ENCODE data around the gene GABRG3. TPM values are rescaled to one million over a fixed set of nuclear protein-coding genes. Genes with fewer than 3 reads are reported as not detected.

The GABRG3 gene
- total RNA-seq, 3 donors from 2014 or later = not detected

GRCh38 chr15:27223179-27223578 lies 252.2 kb downstream of the GABRG3 start:
- ATAC-seq (no peak), DNase-seq (no peak)
- Mint-ChIP-seq H3K36me3 (ENCODE audit: insufficient read depth) (no peaks in the 10 kb centered on the region), H3K27me3 (ENCODE audit: low read depth) (no peaks in the 10 kb centered on the region), H3K9me3 (peaks cover 10% of the 10 kb centered on the region), H3K4me3 (no peak overlapping the region), H3K4me1 (ENCODE audit: low read depth) (no peaks in the 10 kb centered on the region)

GRCh38 chr15:27231811-27232210 lies 260.8 kb downstream of the GABRG3 start:
- no peak overlapping the region for H3K4me3 Mint-ChIP-seq

GRCh38 chr15:27232876-27233275 lies 261.9 kb downstream of the GABRG3 start:
- Mint-ChIP-seq H3K36me3 (ENCODE audit: insufficient read depth) (no peaks in the 10 kb centered on the region), H3K9me3 (peaks cover 18% of the 10 kb centered on the region), H3K27me3 (ENCODE audit: low read depth) (no peaks in the 10 kb centered on the region), H3K4me3 (no peak overlapping the region), H3K4me1 (ENCODE audit: low read depth) (no peaks in the 10 kb centered on the region)
- ATAC-seq (no peak), DNase-seq (no peak)

More at GRCh38 chr15:27231811-27232210, 260.8 kb downstream of the GABRG3 start:
- no peaks in the 10 kb centered on the region for H3K27me3 Mint-ChIP-seq (ENCODE audit: low read depth)
- ATAC-seq (no peak), DNase-seq (no peak)
- no peaks in the 10 kb centered on the region for H3K4me1 Mint-ChIP-seq (ENCODE audit: low read depth)
- no peaks in the 10 kb centered on the region for H3K36me3 Mint-ChIP-seq (ENCODE audit: insufficient read depth)
- H3K9me3 Mint-ChIP-seq = peaks cover 14% of the 10 kb centered on the region

GRCh38 chr15:27234593-27234992 lies 263.6 kb downstream of the GABRG3 start:
- H3K4me3 Mint-ChIP-seq = no peak overlapping the region
- ATAC-seq = no peak
- peaks cover 19% of the 10 kb centered on the region for H3K9me3 Mint-ChIP-seq
- H3K4me1 Mint-ChIP-seq (ENCODE audit: low read depth) = no peaks in the 10 kb centered on the region
- H3K36me3 Mint-ChIP-seq (ENCODE audit: insufficient read depth) = no peaks in the 10 kb centered on the region
- no peak for DNase-seq
- no peaks in the 10 kb centered on the region for H3K27me3 Mint-ChIP-seq (ENCODE audit: low read depth)

GRCh38 chr15:27235161-27235560 lies 264.2 kb downstream of the GABRG3 start:
- H3K4me3 Mint-ChIP-seq = no peak overlapping the region
- DNase-seq (no peak), ATAC-seq (no peak)
- no peaks in the 10 kb centered on the region for H3K27me3 Mint-ChIP-seq (ENCODE audit: low read depth)
- H3K36me3 Mint-ChIP-seq (ENCODE audit: insufficient read depth) = no peaks in the 10 kb centered on the region
- H3K9me3 Mint-ChIP-seq = peaks cover 19% of the 10 kb centered on the region
- H3K4me1 Mint-ChIP-seq (ENCODE audit: low read depth) = no peaks in the 10 kb centered on the region

GRCh38 chr15:27235681-27236080 lies 264.7 kb downstream of the GABRG3 start:
- DNase-seq = no peak
- H3K27me3 Mint-ChIP-seq (ENCODE audit: low read depth) = no peaks in the 10 kb centered on the region
- no peaks in the 10 kb centered on the region for H3K4me1 Mint-ChIP-seq (ENCODE audit: low read depth)
- no peaks in the 10 kb centered on the region for H3K36me3 Mint-ChIP-seq (ENCODE audit: insufficient read depth)
- H3K4me3 Mint-ChIP-seq = no peak overlapping the region
- H3K9me3 Mint-ChIP-seq = peaks cover 19% of the 10 kb centered on the region
- no peak for ATAC-seq

- no peak overlapping the region for H3K4me3 Mint-ChIP-seq
- no peaks in the 10 kb centered on the region for H3K4me1 Mint-ChIP-seq (ENCODE audit: low read depth)
- ATAC-seq (no peak), DNase-seq (no peak)
- H3K9me3 Mint-ChIP-seq = peaks cover 19% of the 10 kb centered on the region
- no peaks in the 10 kb centered on the region for H3K36me3 Mint-ChIP-seq (ENCODE audit: insufficient read depth)
- H3K27me3 Mint-ChIP-seq (ENCODE audit: low read depth) = no peaks in the 10 kb centered on the region
Measured at GRCh38 chr15:27237319-27237939, 266.4 kb downstream of the GABRG3 start.

- H3K9me3 Mint-ChIP-seq = peaks cover 22% of the 10 kb centered on the region
- H3K4me1 Mint-ChIP-seq (ENCODE audit: low read depth) = no peaks in the 10 kb centered on the region
- no peak for DNase-seq
- no peak for ATAC-seq
- no peak overlapping the region for H3K4me3 Mint-ChIP-seq
- H3K36me3 Mint-ChIP-seq (ENCODE audit: insufficient read depth) = no peaks in the 10 kb centered on the region
- H3K27me3 Mint-ChIP-seq (ENCODE audit: low read depth) = no peaks in the 10 kb centered on the region
Measured at GRCh38 chr15:27238209-27238608, 267.2 kb downstream of the GABRG3 start.

- ATAC-seq (no peak), DNase-seq (no peak)
- H3K27me3 Mint-ChIP-seq (ENCODE audit: low read depth) = no peaks in the 10 kb centered on the region
- H3K9me3 Mint-ChIP-seq = peaks cover 23% of the 10 kb centered on the region
- no peak overlapping the region for H3K4me3 Mint-ChIP-seq
- no peaks in the 10 kb centered on the region for H3K36me3 Mint-ChIP-seq (ENCODE audit: insufficient read depth)
- no peaks in the 10 kb centered on the region for H3K4me1 Mint-ChIP-seq (ENCODE audit: low read depth)
Measured at GRCh38 chr15:27238707-27239423, 267.9 kb downstream of the GABRG3 start.

- Mint-ChIP-seq H3K4me3 (no peak overlapping the region), H3K9me3 (peaks cover 11% of the 10 kb centered on the region), H3K36me3 (ENCODE audit: insufficient read depth) (no peaks in the 10 kb centered on the region), H3K4me1 (ENCODE audit: low read depth) (no peaks in the 10 kb centered on the region), H3K27me3 (ENCODE audit: low read depth) (no peaks in the 10 kb centered on the region)
- DNase-seq (no peak), ATAC-seq (no peak)
Measured at GRCh38 chr15:27241943-27242342, 271.0 kb downstream of the GABRG3 start.

- DNase-seq (no peak), ATAC-seq (no peak)
- H3K4me3 Mint-ChIP-seq = no peak overlapping the region
- H3K27me3 Mint-ChIP-seq (ENCODE audit: low read depth) = no peaks in the 10 kb centered on the region
- H3K9me3 Mint-ChIP-seq = peaks cover 4% of the 10 kb centered on the region
- H3K36me3 Mint-ChIP-seq (ENCODE audit: insufficient read depth) = no peaks in the 10 kb centered on the region
- no peaks in the 10 kb centered on the region for H3K4me1 Mint-ChIP-seq (ENCODE audit: low read depth)
Measured at GRCh38 chr15:27244047-27244446, 273.1 kb downstream of the GABRG3 start.

- Mint-ChIP-seq H3K4me1 (ENCODE audit: low read depth) (no peaks in the 10 kb centered on the region), H3K4me3 (no peak overlapping the region), H3K27me3 (ENCODE audit: low read depth) (no peaks in the 10 kb centered on the region), H3K36me3 (ENCODE audit: insufficient read depth) (no peaks in the 10 kb centered on the region), H3K9me3 (peaks cover 1% of the 10 kb centered on the region)
- no peak for DNase-seq
- ATAC-seq = no peak
Measured at GRCh38 chr15:27248251-27248650, 277.3 kb downstream of the GABRG3 start.

- no peak for ATAC-seq
- H3K4me3 Mint-ChIP-seq = no peak overlapping the region
- H3K9me3 Mint-ChIP-seq = no peaks in the 10 kb centered on the region
- H3K27me3 Mint-ChIP-seq (ENCODE audit: low read depth) = no peaks in the 10 kb centered on the region
- H3K4me1 Mint-ChIP-seq (ENCODE audit: low read depth) = no peaks in the 10 kb centered on the region
- no peak for DNase-seq
- H3K36me3 Mint-ChIP-seq (ENCODE audit: insufficient read depth) = no peaks in the 10 kb centered on the region
Measured at GRCh38 chr15:27249046-27249759, 278.2 kb downstream of the GABRG3 start.

- Mint-ChIP-seq H3K4me3 (no peak overlapping the region), H3K4me1 (ENCODE audit: low read depth) (no peaks in the 10 kb centered on the region), H3K27me3 (ENCODE audit: low read depth) (no peaks in the 10 kb centered on the region), H3K9me3 (no peaks in the 10 kb centered on the region), H3K36me3 (ENCODE audit: insufficient read depth) (no peaks in the 10 kb centered on the region)
- ATAC-seq (no peak), DNase-seq (no peak)
Measured at GRCh38 chr15:27249760-27250109, 278.8 kb downstream of the GABRG3 start.

- no peak for ATAC-seq
- DNase-seq = no peak
- no peaks in the 10 kb centered on the region for H3K36me3 Mint-ChIP-seq (ENCODE audit: insufficient read depth)
- H3K27me3 Mint-ChIP-seq (ENCODE audit: low read depth) = no peaks in the 10 kb centered on the region
- no peaks in the 10 kb centered on the region for H3K4me1 Mint-ChIP-seq (ENCODE audit: low read depth)
- H3K9me3 Mint-ChIP-seq = no peaks in the 10 kb centered on the region
- no peak overlapping the region for H3K4me3 Mint-ChIP-seq
Measured at GRCh38 chr15:27250223-27250622, 279.2 kb downstream of the GABRG3 start.

Measured in activated T-cell treated with anti-CD3 and anti-CD28 coated beads, Interleukin-2, amount 50 U/mL, for 4 hours (primary cell).